GM19468 (cell line): Measurements from ENCODE around the gene FSTL4.

Experiments used
- ATAC-seq: cut with Tn5 transposase; IDR thresholded peaks from one replicate; pipeline ENCODE4 v1.9.1; 2021; ENCODE audit warnings: mild to moderate bottlenecking, moderate library complexity, moderate number of reproducible peaks; ENCODE audit not compliant: unreplicated experiment; ENCODE audit errors: extremely low read depth

The FSTL4 gene

GRCh38 chr5:133336121-133336968 lies 276.0 kb downstream of the FSTL4 start:
- ATAC-seq, result no peak

- ATAC-seq, result no peak
Observed at GRCh38 chr5:133334796-133335639, 277.3 kb downstream of the FSTL4 start.

- ATAC-seq, result no peak
Observed at GRCh38 chr5:133333326-133334150, 278.8 kb downstream of the FSTL4 start.

GRCh38 chr5:133332439-133333024 lies 279.8 kb downstream of the FSTL4 start:
- no peak for ATAC-seq

- no peak for ATAC-seq
Observed at GRCh38 chr5:133331941-133332340, 280.4 kb downstream of the FSTL4 start.

- no peak for ATAC-seq
Observed at GRCh38 chr5:133330956-133331355, 281.4 kb downstream of the FSTL4 start.

GRCh38 chr5:133328800-133329199 lies 283.5 kb downstream of the FSTL4 start:
- no peak for ATAC-seq

GRCh38 chr5:133327946-133328401 lies 284.4 kb downstream of the FSTL4 start:
- no peak for ATAC-seq

- no peak for ATAC-seq
Observed at GRCh38 chr5:133326361-133326760, 286.0 kb downstream of the FSTL4 start.

GRCh38 chr5:133325864-133326263 lies 286.5 kb downstream of the FSTL4 start:
- no peak for ATAC-seq

- no peak for ATAC-seq
Observed at GRCh38 chr5:133324926-133325325, 287.4 kb downstream of the FSTL4 start.

GRCh38 chr5:133323494-133324457 lies 288.6 kb downstream of the FSTL4 start:
- ATAC-seq, result no peak

- no peak for ATAC-seq
Observed at GRCh38 chr5:133322743-133323142, 289.6 kb downstream of the FSTL4 start.

GRCh38 chr5:133321833-133322420 lies 290.4 kb downstream of the FSTL4 start:
- no peak for ATAC-seq

GRCh38 chr5:133321286-133321832 lies 291.0 kb downstream of the FSTL4 start:
- no peak for ATAC-seq

GRCh38 chr5:133319905-133320520 lies 292.3 kb downstream of the FSTL4 start:
- ATAC-seq, result no peak

GRCh38 chr5:133319244-133319643 lies 293.1 kb downstream of the FSTL4 start:
- no peak for ATAC-seq

GRCh38 chr5:133317558-133317957 lies 294.8 kb downstream of the FSTL4 start:
- no peak for ATAC-seq
